HCEC 1CT (cell line): Measurements from ENCODE around the gene BRSK2.

ENCODE experiments used
- DNase-seq: peaks from one replicate; pipeline ENCODE4 v3.0.0-alpha.2; 2017

The BRSK2 gene

DNA sequence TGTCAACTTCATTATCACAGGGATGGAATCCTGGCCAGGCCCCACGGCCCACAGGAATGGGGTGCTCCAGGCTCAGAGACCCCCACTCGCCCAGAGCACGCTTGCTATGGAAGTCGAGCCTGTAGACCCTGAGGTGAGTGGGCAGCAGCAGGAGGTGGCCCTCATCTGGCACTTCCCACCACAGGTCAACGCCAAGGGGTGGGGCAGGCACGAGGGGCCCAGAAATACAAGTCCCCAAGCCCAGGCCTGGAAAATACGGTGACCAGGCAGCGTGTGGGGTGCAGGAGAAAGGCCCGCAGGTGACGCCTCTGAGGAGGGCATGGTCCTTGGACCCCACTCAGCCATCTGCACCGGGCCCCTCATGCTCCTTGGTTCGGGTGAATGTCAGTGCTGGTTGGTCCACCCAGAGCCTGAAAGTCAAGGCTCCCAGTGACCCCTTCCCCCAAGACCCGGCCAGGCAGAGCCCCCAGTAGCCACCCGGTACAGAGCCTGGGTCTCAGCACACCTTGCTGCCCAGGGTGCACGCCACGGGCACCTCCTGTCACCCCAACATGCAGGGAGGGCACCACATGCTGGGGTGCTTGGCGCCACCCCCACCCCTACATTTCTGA lies 94.4 kb downstream of the BRSK2 start:
- no peak for DNase-seq

DNA sequence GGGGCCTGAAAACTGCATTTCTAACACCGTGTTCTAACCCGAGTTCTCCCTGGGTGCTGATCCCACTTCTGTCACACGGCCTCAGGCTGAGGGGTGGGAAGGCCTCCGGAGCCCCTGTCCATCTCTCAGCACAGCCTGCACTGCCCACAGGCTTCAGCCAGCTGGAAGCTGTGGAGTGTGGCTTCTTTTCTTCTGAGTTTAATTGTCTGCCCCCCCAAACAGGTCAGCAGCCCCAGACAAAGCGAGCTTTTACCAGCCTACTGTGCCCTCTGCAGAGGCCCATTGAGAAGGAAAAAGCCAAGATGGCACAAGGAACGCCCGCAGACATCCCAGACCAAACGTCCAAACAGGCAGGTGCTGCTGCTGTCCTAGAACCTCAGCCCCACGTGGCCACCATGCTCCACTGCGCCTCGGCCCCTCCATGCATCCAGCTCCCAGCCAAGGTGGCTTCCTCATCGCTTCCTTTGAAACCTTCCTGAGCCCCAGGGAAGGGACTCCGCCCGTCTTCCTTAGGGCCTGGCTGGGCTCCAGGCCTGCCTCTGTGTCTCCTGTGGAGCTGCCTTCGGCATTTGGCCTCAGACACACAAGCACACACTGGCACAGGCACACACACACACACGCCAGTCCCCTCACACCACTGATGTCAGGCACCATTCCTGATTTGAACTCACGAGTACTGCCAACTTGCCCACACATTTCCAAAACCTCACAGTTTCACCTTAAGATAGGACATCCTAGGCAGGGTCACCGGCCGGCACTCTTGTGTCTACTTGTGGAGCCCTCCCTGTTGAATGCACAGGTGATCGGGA lies 95.2 kb downstream of the BRSK2 start:
- DNase-seq = no peak

- no peak for DNase-seq
These were observed 95.8 kb downstream of the BRSK2 start for GRCh38 chr11:1485504-1485885.

DNA sequence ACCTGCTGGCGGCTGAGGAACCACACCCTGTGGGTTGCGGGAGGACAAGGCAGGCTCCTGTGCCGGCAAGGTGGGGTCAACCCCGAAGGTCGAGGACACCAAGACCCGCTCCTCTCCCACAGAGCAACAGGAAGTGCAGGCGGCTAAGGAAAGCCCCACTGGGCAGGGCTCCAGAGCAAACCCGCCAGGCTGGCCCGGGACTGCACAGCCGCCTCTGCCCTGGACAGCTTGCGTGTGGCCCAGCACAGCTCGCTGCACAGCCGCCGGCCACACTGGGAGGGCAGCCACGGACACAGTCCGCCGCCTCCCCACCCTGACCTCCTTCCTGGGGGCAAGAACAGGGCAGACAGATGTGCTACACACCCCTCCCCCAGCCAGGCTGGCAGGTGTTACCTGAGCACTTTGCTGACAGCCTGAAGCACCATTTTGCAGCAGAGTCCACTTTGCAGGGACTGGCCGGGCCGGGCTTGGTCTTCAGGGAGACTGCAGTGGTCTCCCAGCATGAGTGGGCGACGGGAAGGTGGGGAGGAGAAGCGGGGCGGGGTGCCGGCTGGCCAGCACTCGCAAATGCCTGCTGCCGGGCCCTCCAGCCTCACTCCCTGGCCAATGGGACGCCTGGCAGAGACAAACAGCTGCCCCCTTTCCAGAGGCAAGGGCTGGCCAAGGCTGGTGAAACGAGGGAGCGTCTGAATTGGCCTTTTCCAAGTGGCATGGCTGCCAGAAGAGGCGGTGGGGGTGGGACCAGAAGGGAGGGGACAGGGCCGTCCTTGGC lies 96.5 kb downstream of the BRSK2 start, which contains the start of gene MOB2:
Gene MOB2 (minus strand): TSS at position 726 of the 772 bp plus-strand sequence. CDS start 223 bp downstream, at position 503.
- DNase-seq = no peak

DNA sequence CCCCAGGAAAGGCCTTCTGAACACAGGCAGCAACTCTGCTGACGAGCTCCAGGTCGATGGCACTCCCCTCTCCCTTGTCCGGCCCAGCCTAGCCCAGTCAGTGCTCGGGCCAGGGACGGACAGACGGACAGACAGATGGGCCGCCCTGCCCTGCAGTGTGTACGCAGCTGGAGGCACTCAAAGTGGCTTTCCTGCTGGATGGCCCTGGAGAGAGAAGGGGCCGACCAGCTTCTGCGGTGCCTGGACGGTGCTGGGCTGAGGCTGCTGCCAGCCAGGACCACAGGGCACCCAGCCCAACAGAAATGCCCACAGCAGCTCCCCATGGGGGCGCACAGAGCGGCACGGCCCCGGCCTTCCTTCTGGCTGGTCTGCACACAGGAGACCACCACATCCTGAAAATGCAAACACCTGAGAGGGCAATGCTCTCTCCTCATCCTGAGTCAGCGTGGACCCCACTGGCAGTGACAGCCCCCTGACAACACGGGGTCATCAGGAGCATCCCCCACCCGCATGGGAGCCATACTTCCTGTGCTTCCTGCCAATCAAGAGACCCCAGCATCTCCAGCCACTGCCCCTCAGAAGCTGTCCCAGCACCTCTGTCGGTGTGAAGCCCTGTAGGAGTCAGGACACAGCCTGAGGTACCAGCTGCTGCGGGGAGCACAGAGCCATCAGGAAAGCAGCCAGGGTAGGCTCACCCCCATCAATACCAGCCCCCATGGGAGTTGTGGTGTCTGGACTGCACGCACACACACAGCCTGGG lies 97.5 kb downstream of the BRSK2 start:
- no peak for DNase-seq

DNA sequence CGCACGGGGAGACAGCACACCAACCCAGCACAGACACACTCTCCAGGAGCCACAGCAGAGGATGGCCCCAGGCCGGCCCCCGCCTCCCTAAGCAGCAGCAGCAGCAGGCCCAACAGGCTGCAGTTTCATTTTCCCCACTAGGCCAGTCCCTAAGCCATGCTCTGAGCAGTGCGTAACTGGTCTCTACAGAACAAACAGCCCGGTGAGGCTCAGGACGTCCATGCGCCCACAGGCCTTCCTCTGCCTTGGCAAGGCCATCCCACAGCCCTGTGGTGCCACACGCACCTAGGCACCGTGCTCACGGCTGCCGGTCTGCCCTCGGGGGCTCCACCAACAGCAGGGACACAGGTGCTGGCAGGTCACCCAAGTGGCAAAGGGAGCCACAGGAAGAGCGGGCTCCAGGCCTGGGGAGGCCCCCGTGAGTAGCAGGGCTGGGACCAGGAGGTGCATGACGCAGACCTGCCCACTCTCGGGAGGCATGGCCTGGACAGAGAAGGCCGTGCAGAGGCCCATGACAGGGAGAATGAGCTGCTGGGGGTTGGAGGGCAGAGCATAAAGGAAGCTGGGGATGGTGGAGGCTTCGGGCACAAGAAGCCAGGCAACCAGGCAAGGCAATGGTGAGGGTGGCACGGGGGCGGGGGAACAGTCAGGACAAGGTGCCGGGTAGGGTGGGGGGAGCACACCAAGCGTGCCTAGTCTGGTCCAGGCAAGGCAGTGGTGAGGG lies 98.3 kb downstream of the BRSK2 start:
- DNase-seq = no peak

GRCh38 chr11:1488575-1489180 lies 98.9 kb downstream of the BRSK2 start:
- no peak for DNase-seq

DNA sequence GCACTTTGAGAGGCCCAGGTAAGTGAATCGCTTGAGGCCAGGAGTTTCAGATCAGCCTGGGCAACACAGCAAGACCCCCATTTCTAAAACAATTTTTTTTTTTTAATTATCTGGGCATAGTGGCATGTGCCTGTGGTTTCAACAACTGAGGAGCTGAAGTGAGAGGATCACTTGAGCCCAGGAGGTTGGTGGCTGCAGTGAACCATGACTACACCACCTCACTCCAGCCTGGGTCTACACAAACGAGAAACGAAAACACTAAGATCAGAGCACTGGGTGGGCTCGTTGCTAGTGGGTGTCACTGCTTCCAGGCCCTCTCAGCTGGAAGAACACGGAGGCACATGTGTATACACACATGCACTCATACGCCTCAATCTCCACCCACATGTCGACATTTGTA lies 100.9 kb downstream of the BRSK2 start:
- no peak for DNase-seq

GRCh38 chr11:1491379-1491778 lies 101.6 kb downstream of the BRSK2 start:
- DNase-seq = no peak

DNA sequence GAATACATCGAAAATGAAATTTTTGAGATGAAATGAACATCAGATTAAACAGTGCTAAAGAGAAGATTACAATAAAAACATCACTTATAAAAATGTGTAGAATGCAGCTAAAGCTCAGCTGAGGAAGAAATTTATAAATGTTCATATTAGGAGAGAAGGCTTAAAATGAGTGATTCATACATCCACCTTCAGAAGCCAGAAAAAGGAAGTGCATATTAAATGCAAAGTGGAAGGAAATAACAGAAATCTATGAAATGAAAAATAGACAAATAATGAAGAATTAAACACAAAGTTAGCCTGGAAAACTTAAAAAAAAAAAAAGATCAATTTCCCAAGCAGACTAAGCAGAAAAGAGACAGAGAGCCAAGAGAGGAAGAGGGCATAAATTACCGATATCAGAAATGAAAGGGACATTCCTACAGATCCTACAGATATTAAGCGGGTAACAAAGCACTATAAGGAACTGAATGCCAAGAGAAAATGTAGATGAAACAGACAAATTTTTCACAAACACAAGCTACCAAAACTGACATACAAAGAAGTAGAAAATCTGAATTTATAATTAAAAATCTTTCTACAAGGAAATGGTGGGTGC lies 104.0 kb downstream of the BRSK2 start:
- DNase-seq = no peak

DNA sequence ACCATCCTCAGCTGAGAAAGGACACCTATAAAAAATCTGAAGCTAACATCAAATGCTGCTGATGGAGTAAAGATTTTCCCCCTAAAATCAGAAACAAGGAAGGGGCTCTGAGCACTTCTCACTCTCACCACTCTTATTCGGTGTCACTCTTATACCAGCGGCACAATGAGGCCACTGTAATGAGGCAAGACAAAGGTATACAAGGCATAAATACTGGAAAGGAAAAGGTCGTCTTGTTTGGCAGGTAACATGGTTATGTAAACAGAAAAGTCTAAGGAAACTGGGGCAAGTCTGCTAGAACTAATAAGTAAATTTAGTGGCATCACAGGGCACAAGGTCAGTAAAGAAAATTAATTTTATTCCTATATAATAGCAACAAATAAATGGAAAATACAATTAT lies 104.9 kb downstream of the BRSK2 start:
- DNase-seq = no peak

DNA sequence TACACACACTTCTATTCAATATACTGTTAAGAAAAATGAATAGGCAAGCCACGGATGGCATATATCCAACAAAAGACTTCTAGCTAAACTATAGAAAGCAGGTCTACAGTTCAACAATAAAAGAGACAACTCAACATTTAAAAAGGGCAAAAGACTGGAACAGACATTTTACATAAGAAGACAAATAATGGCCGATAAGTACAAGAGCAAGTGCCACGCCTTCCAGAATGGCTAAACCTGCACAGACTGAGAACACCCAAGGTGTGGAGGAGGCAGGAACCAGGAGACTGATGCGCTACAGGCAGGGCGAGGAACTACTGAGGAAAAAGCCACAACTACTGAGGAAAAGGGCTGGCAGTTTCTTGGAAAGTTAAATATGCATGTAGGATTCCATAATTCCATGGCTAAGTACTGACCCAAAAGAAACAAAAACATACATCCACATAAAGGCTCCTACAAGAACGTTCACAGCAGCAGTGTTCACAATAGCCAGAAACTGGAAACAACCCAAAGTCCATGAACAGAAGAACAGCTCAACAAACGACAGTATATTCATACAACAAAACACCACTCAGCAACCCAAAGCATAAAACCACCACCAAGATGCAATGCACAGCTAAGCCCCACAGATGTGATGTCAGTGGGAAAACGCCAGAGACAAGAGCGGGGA lies 106.5 kb downstream of the BRSK2 start:
- no peak for DNase-seq

GRCh38 chr11:1496761-1497095 lies 107.0 kb downstream of the BRSK2 start:
- DNase-seq = no peak

DNA sequence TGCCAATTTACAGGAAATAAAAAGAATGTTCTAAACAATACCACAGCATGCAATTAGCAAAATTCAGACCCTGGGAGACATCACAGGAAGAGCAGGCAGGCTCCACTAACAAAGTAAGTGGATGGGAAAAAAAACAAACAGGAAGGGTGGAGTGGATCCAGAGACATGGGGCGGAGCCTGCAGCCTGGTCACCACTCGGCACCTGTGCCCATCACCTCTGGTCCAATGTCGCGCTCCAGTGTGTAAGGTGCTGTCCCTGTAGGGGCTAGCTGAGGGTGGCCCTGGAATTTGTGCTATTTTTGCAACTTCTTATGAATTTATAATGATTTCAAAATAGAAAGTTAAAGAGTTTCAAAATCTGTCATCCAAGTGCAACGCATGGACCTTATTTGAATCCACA lies 107.9 kb downstream of the BRSK2 start:
- no peak for DNase-seq

- no peak for DNase-seq
These were observed 108.5 kb downstream of the BRSK2 start for GRCh38 chr11:1498262-1498661.

DNA sequence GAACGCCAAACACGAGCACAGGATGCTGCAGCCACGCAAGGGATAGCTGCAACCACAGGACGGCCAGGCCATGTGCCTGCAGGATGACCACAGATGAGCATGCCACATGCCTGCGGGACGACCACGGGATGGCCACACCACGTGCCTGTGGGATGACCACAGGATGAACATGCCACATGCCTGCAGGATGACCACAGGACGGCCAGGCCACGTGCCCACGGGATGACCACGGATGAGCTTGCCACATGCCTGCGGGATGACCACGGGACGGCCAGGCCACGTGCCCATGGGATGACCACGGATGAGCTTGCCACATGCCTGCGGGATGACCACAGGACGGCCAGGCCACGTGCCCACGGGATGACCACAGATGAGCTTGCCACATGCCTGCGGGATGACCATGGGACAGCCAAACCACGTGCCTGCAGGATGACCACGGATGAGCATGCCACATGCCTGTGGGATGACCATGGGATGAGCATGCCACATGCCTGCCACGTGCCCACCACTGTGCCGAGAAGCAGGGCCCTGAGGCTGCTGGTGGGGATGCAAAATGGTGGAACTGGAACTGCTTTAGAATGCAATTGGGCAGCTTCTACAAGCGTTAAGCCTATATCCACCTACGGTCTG lies 109.6 kb downstream of the BRSK2 start:
- no peak for DNase-seq

GRCh38 chr11:1499899-1500298 lies 110.2 kb downstream of the BRSK2 start:
- no peak for DNase-seq

- no peak for DNase-seq
These were observed 111.0 kb downstream of the BRSK2 start for GRCh38 chr11:1500466-1501420.

GRCh38 chr11:1501421-1502167 lies 111.9 kb downstream of the BRSK2 start:
- DNase-seq = no peak
